Medulla oblongata (tissue), 1 donor: ENCODE results near the gene SAMD4B.
A peak's percentile ranks its signal among the peaks of the same experiment; 100 is the strongest.

Experiments used
- DNase-seq: peaks from one replicate; pipeline ENCODE4 v3.0.0-alpha.2; 2015; ENCODE audit errors: extremely low spot score

SAMD4B gene

GRCh38 chr19:39390751-39391437, 48.7 kb downstream of the SAMD4B start, which contains the start of the genes MED29 and PAF1:
Gene MED29, plus strand, starts transcription at chr19:39391378. Its CDS starts 45 bp downstream, at chr19:39391423.
Gene PAF1, minus strand, starts transcription at chr19:39391106. Its CDS starts 242 bp downstream, at chr19:39390864.
- DNase-seq, result peak; percentile 100

GRCh38 chr19:39397360-39398296, 55.4 kb downstream of the SAMD4B start:
- DNase-seq, result peak; percentile 86

GRCh38 chr19:39398297-39398864, 56.2 kb downstream of the SAMD4B start:
- peak; percentile 73 for DNase-seq

- no peak for DNase-seq
Measured at GRCh38 chr19:39399668-39400050, 57.4 kb downstream of the SAMD4B start.

- no peak for DNase-seq
Measured at GRCh38 chr19:39400061-39400460, 57.8 kb downstream of the SAMD4B start.

GRCh38 chr19:39401070-39401548, 58.9 kb downstream of the SAMD4B start:
- no peak for DNase-seq

GRCh38 chr19:39401549-39402345, 59.5 kb downstream of the SAMD4B start:
- DNase-seq, result peak; percentile 65

GRCh38 chr19:39402346-39403300, 60.4 kb downstream of the SAMD4B start:
- DNase-seq, result peak; percentile 84

- DNase-seq, result peak; percentile 88
Measured at GRCh38 chr19:39403331-39404312, 61.4 kb downstream of the SAMD4B start.

- DNase-seq, result no peak
Measured at GRCh38 chr19:39405261-39405957, 63.2 kb downstream of the SAMD4B start.

GRCh38 chr19:39405958-39406655, 63.9 kb downstream of the SAMD4B start:
- no peak for DNase-seq

- DNase-seq, result peak; percentile 82
Measured at GRCh38 chr19:39406656-39407409, 64.6 kb downstream of the SAMD4B start, which contains the start of gene ZFP36. Gene ZFP36, plus strand, starts transcription at chr19:39406847. Its CDS starts 58 bp downstream, at chr19:39406905.

- no peak for DNase-seq
Measured at GRCh38 chr19:39407410-39407659, 65.1 kb downstream of the SAMD4B start.

- no peak for DNase-seq
Measured at GRCh38 chr19:39407660-39408391, 65.6 kb downstream of the SAMD4B start.

- no peak for DNase-seq
Measured at GRCh38 chr19:39408392-39409207, 66.4 kb downstream of the SAMD4B start.
